OCI-LY3 (cell line): Measurements from ENCODE around the gene PIK3C2G.

Experiments
- CTCF ChIP-seq: fragments of 200-600, 300-600 bp; sonication (generic); IDR thresholded peaks from 2 replicates; pipeline ENCODE4 v1.5.1; 2014; ENCODE audit warnings: antibody characterized with exemption, low read length, low read depth
- EZH2phosphoT487 ChIP-seq: fragments of 200-600 bp; shearing (Covaris generic); IDR thresholded peaks from 2 replicates; pipeline ENCODE4 v1.6.1; 2018; ENCODE audit warnings: antibody characterized with exemption, mixed run types, low read depth

GRCh38 chr12:18345021-18345735 lies 83.9 kb downstream of the PIK3C2G start:
- TF ChIP-seq CTCF (no peak), EZH2phosphoT487 (no peak)
